HFFc6 (cell line): ENCODE data around the gene APP. TPM values are rescaled to one million over a fixed set of nuclear protein-coding genes. Genes with fewer than 3 reads are reported as not detected.

ENCODE experiments used
- DNase-seq: peaks from one replicate; pipeline ENCODE4 v3.0.0-alpha.2; 2018
- H3K27ac Mint-ChIP-seq: 2 replicates; pipeline ENCODE4 v1.8.0; 2020; ENCODE audit warnings: mild to moderate bottlenecking, mixed read lengths
- H3K27me3 Mint-ChIP-seq: 2 replicates; pipeline ENCODE4 v1.8.0; 2021; ENCODE audit warnings: mild to moderate bottlenecking, moderate library complexity, mixed read lengths; ENCODE audit not compliant: insufficient read depth
- H3K36me3 Mint-ChIP-seq: 2 replicates; pipeline ENCODE4 v1.8.0; 2021; ENCODE audit warnings: low read depth, mixed read lengths
- H3K4me1 Mint-ChIP-seq: 2 replicates; pipeline ENCODE4 v1.8.0; 2020; ENCODE audit warnings: low read depth, mixed read lengths
- H3K4me3 Mint-ChIP-seq: 2 replicates; pipeline ENCODE4 v1.8.0; 2020; ENCODE audit warnings: mild to moderate bottlenecking, moderate library complexity, mixed read lengths
- H3K9me3 Mint-ChIP-seq: 2 replicates; pipeline ENCODE4 v1.8.0; 2020; ENCODE audit warnings: mild to moderate bottlenecking, mixed read lengths
- CTCF ChIP-seq: fragments of 200-600 bp; sonication (generic); IDR thresholded peaks from 2 replicates; pipeline ENCODE4 v1.5.0; 2021; ENCODE audit warnings: antibody characterized with exemption, mild to moderate bottlenecking
- total RNA-seq, 6 experiments: library from RNA; stranded (reverse); fragmentation: NEBNext Ultra II Directional; extraction: Animal tissue kit (Norgen Biotek cat#: 25700); gene quantifications; 2 replicates in 1 of 6; 3 replicates in 5 of 6; pipeline ENCODE4 v1.2.3, GENCODE V29; 2021

Gene APP
- total RNA-seq, 6 experiments from 2014 or later = 396 to 438 (median 425) TPM

DNA sequence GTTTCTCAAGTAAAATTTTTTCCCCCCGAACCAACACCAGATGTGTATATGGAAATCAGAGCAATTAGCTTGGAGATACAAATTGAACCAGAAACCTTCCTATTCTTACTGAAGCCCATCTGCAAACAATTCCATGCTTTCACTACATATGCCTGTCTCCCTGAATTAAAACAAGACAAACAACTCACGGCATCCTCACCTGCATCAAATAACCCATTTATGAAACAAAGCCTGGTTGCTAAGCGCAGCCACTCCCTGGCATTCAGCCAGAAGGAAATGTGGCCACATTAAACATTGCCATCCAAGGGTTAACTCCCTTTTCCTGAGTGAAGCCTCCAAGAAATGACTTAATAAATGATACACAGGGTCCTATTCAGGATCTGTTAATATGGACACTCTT, 55.3 kb downstream of the APP start:
- peaks cover 3% of the 10 kb centered on the region; the same call in 1 of the 2 replicates for H3K27me3 Mint-ChIP-seq
- no peak for TF ChIP-seq CTCF
- peak overlapping the region; percentile 71 for H3K27ac Mint-ChIP-seq
- H3K36me3 Mint-ChIP-seq = peaks cover 22% of the 10 kb centered on the region; the same call in 1 of the 2 replicates
- no peaks in the 10 kb centered on the region for H3K9me3 Mint-ChIP-seq
- no peak for DNase-seq
- peaks cover 72% of the 10 kb centered on the region for H3K4me1 Mint-ChIP-seq
- no peak overlapping the region for H3K4me3 Mint-ChIP-seq

DNA sequence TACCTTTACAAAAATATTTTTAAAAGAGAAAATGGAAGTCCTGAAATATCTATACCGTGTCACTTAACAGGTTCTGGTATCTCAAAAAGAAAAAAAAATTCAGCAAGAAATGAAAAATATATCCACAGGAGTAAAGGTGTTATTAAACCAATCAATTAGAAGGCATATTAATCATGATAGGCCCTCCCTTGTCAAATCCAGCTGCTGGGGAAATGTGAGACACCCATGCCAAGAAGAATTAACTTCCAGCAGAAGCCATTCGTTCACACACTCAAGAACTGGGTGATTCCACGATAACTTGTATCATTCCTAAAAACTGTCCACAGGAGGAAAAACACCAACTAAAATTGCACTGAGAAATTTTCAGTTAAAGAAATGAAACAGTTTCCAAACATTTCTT, 57.6 kb downstream of the APP start:
- peaks cover 3% of the 10 kb centered on the region; the same call in 1 of the 2 replicates for H3K27me3 Mint-ChIP-seq
- H3K9me3 Mint-ChIP-seq = no peaks in the 10 kb centered on the region
- no peak overlapping the region; the same call in 1 of the 2 replicates for H3K27ac Mint-ChIP-seq
- TF ChIP-seq CTCF = no peak
- no peak for DNase-seq
- peaks cover 66% of the 10 kb centered on the region for H3K4me1 Mint-ChIP-seq
- peaks cover 31% of the 10 kb centered on the region for H3K36me3 Mint-ChIP-seq
- no peak overlapping the region for H3K4me3 Mint-ChIP-seq

GRCh38 chr21:26112127-26112742, 58.3 kb downstream of the APP start:
- H3K27ac Mint-ChIP-seq = no peak overlapping the region
- peaks cover 63% of the 10 kb centered on the region for H3K4me1 Mint-ChIP-seq
- peaks cover 38% of the 10 kb centered on the region for H3K36me3 Mint-ChIP-seq
- DNase-seq = no peak
- TF ChIP-seq CTCF = no peak
- peaks cover 3% of the 10 kb centered on the region; the same call in 1 of the 2 replicates for H3K27me3 Mint-ChIP-seq
- H3K4me3 Mint-ChIP-seq = no peak overlapping the region
- H3K9me3 Mint-ChIP-seq = no peaks in the 10 kb centered on the region

DNA sequence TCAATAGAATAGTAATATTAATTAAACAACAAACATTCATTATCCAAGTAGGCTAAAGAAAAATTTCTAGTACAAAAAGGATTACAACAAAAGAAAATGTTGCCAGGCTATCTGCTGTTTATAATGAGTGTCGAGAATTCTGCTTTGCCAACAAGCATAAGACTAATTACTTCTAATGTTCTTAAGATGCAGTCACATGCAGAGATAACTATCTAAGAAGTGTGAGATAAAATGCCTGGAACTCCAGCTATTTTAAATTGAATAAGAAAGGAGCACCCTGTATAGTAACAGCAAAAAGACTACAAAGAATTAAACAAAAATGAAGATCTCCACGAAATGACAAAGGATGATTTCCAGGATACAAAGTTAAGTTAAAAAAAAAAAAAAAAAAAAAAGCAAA, 59.9 kb downstream of the APP start:
- Mint-ChIP-seq H3K9me3 (no peaks in the 10 kb centered on the region), H3K27ac (no peak overlapping the region), H3K4me1 (peaks cover 59% of the 10 kb centered on the region), H3K36me3 (peaks cover 50% of the 10 kb centered on the region), H3K4me3 (no peak overlapping the region), H3K27me3 (peaks cover 3% of the 10 kb centered on the region; the same call in 1 of the 2 replicates)
- no peak for DNase-seq
- TF ChIP-seq CTCF = no peak

- H3K9me3 Mint-ChIP-seq = no peaks in the 10 kb centered on the region
Measured at GRCh38 chr21:26107429-26107828, 63.1 kb downstream of the APP start.

More at GRCh38 chr21:26107429-26107828, 63.1 kb downstream of the APP start:
- H3K27ac Mint-ChIP-seq = no peak overlapping the region
- H3K4me3 Mint-ChIP-seq = no peak overlapping the region
- no peak for TF ChIP-seq CTCF
- no peak for DNase-seq
- H3K4me1 Mint-ChIP-seq = peaks cover 27% of the 10 kb centered on the region
- H3K36me3 Mint-ChIP-seq = peaks cover 62% of the 10 kb centered on the region
- no peaks in the 10 kb centered on the region for H3K27me3 Mint-ChIP-seq
